Measurements from ENCODE around the gene FBXL4.

FBXL4 gene

DNA sequence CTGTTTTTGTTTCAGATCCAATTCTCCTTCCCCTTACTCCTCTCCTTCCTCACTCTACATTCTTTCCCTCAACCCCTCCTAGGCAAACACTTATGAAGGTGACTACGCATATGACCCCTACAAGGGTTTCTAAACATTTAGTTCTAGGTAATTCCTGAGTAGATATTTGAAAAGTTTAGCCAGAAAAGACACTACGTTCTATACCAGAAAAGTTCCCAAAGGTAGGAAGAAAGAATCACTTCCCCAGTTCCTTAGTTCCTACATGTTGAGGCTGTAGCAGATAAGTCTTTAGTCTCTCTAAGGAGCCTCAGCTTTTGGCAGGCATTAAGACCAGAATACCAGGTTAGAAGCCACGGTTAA, 101.7 kb downstream of the FBXL4 start:
- peaks cover 28% of the 10 kb centered on the region for H3K4me1 ChIP-seq (ENCODE audit: insufficient read depth, low read length)
- H3K4me3 ChIP-seq (ENCODE audit: low read length) = peak overlapping the region; percentile 99
- H3K36me3 ChIP-seq (ENCODE audit: insufficient read depth, low read length) = peaks cover 69% of the 10 kb centered on the region
- H2AFZ ChIP-seq (ENCODE audit: low read depth, low read length) = no peak overlapping the region
- no peaks in the 10 kb centered on the region for H3K27me3 ChIP-seq (ENCODE audit: insufficient read depth, low read length)
- no peaks in the 10 kb centered on the region for H3K9me3 ChIP-seq (ENCODE audit: low read length)

DNA sequence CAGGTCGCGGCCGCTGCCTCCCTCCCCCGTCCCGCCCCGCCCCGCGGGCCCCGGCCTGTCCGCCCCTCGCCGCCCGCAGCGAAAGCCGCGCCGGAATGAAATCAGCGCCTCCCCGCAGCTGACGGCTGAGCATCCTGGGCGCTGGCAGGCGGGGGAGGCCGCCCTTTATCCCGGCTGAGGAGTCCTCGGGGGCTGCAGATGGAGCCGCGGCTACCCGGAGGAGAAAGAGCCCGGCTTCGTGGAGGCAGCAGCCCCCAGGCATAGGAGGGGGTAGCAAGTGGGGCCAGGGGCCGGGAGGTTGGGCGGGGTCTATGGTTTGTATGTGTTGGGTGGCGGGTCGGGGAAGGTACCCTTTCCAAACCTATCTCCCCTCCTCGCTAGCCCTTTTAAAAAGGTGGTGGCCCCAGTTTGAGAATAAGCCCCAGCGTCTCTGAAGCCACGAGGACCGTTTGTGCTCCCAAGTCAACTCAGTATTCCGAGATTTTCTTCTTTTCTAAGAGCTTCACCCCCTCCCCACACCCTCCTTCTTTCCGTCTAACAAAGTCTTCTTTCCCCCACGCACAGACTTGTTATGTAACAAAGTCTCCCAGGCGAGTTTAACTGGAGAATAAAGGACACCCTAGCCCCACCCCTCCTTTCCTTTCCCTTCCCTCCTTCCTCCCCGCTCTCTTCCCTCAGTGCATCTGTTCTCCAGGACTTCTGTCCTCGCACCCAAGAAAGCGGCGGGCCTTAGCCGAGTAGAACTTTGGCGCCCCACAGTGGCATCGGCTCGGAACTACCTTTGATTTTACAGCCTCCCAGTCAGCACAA, 102.3 kb downstream of the FBXL4 start:
- no peaks in the 10 kb centered on the region for H3K27me3 ChIP-seq (ENCODE audit: insufficient read depth, low read length)
- no peak overlapping the region for H2AFZ ChIP-seq (ENCODE audit: low read depth, low read length)
- peaks cover 75% of the 10 kb centered on the region for H3K36me3 ChIP-seq (ENCODE audit: insufficient read depth, low read length)
- peaks cover 34% of the 10 kb centered on the region for H3K4me1 ChIP-seq (ENCODE audit: insufficient read depth, low read length)
- no peaks in the 10 kb centered on the region for H3K9me3 ChIP-seq (ENCODE audit: low read length)
- H3K4me3 ChIP-seq (ENCODE audit: low read length) = peak overlapping the region; percentile 99

DNA sequence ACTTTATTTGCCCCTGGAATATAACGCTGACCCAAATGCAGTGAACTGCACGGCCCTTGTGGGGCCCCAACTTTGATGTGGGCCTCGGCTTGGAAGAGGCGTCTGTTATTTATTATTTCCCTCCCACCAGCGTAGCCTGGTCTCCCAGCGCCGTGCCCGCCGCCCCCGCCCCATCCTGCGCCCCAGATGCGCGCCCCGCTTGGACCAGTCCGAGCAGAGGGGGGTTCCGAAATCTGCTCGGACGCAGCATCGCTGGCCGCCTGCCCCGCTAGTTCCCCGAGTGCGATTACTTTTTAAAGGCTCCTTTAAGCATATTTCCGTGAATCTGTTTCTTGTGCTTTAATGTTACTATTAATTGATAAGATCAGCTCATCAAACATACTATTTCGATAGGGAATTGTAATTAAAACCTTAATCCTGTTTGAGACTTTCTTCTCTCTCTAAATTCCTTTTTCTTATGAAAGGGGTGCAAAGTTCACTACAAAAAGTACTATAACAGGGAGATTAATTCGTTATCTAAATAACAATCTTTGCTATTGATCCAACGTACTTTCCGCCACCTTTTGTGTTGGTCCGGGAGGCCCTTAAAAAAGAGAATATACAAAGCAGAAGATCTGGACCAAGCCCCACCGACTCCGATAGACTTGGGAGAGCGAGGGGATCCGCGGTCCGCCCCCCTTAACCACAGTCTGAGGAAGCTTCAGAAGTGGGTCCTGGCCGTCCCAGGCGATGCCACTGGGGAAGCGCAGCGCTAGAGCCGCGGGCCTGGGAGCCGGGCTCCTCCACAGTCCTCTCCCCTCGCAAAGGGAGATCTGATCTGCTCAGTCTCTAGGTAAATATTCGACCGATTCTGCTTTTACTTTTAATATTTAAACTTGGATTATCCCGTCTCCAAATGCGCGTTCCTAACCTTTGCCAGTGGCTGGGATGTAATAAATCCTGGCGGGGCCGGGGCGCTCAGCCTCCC, 103.2 kb downstream of the FBXL4 start:
- H3K4me3 ChIP-seq (ENCODE audit: low read length) = peak overlapping the region; percentile 99
- no peak overlapping the region for H2AFZ ChIP-seq (ENCODE audit: low read depth, low read length)
- H3K27me3 ChIP-seq (ENCODE audit: insufficient read depth, low read length) = no peaks in the 10 kb centered on the region
- peaks cover 76% of the 10 kb centered on the region for H3K36me3 ChIP-seq (ENCODE audit: insufficient read depth, low read length)
- H3K4me1 ChIP-seq (ENCODE audit: insufficient read depth, low read length) = peaks cover 38% of the 10 kb centered on the region
- H3K9me3 ChIP-seq (ENCODE audit: low read length) = no peaks in the 10 kb centered on the region

DNA sequence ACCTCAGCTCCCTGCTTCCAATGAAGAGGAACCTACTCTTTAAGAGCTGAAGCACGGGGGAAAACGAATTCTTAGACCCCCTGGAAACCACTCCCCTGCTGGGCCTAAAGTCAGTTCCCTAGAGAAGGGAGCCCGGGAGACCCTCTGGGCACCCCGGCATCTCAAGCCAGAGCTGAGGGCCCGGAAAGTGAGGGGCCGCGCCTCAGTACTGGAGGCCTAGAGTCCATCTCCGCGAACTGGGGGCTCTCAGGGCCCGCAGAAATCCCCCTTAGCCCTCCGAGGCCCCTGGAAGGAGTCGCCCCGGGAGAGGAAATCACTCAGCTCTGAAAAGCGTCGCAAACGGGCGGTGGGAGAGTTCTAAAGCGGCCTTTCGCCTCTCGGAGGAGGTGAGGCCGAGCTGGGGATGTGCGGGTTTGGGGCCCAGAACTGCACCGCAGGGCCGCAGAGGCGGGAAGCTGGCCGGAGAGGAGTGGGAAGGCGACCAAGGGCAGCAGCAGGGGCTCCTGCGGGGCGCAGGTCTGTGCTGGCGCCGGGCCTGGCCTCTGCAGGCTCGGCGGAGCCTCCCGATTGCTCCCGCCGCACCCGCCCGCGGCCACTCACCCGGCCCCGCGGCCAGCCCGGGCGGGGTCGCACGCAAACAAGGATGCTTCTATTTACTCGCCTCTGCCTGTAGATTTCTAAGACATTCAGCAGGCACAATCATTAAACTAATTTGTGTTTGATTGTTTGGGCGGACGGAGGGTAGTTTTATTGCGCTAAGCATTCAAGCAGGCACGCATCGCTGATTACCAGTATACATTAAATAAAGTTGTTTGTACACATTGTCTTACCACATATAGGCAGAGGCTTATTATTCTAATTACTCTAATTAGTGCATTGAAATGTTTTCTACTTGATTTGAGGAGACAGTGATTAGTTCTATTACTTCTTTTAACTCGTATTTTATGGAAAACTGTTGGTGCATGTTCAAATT, 104.2 kb downstream of the FBXL4 start:
- peaks cover 38% of the 10 kb centered on the region for H3K4me1 ChIP-seq (ENCODE audit: insufficient read depth, low read length)
- no peak overlapping the region for H2AFZ ChIP-seq (ENCODE audit: low read depth, low read length)
- H3K4me3 ChIP-seq (ENCODE audit: low read length) = peak overlapping the region; percentile 99
- no peaks in the 10 kb centered on the region for H3K27me3 ChIP-seq (ENCODE audit: insufficient read depth, low read length)
- peaks cover 76% of the 10 kb centered on the region for H3K36me3 ChIP-seq (ENCODE audit: insufficient read depth, low read length)
- H3K9me3 ChIP-seq (ENCODE audit: low read length) = no peaks in the 10 kb centered on the region

DNA sequence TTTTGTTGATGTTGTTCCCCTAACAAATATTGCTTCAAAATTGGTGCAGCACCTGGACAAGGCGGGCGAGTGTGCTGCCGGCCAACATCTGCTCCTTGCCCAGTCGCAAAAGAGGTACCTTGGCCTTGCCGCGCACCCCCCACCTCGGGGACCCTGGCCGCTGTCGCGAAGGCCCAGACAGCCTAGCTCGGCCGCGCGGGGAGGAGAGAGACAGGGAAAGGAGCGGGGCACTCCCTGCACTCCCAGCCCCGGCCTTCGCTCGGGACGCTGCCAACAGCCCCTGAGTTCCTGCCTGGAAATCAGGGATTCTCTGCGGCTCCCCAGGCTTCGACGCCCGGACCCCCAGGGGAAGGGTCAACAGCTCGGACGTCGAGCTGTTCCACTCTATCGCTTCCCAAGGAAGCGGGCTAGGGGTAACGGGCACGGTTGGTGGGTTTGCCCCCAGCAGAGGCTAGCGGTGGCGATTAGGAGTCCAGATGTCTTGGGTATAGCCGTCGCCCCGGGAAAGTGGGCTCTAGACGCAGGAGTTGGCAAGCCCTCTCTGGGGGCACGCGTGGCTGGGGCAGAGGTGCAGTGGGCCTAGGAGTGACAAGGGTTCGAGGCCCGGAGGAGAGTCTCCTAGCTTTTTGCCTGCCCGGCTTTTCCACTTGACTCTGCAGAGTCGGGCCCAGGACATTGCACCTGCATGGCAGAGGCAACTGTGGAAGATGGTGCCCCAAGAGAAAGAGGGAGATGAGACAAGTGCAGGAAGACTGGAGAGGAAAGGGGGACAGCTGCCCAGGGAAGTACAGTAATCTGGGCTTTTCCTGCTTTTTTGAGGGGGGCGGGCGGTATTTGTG, 105.2 kb downstream of the FBXL4 start:
- Histone ChIP-seq H3K9me3 (ENCODE audit: low read length) (no peaks in the 10 kb centered on the region), H3K4me1 (ENCODE audit: insufficient read depth, low read length) (peaks cover 38% of the 10 kb centered on the region), H2AFZ (ENCODE audit: low read depth, low read length) (no peak overlapping the region), H3K4me3 (ENCODE audit: low read length) (peak overlapping the region; percentile 99), H3K27me3 (ENCODE audit: insufficient read depth, low read length) (no peaks in the 10 kb centered on the region), H3K36me3 (ENCODE audit: insufficient read depth, low read length) (peaks cover 77% of the 10 kb centered on the region)

DNA sequence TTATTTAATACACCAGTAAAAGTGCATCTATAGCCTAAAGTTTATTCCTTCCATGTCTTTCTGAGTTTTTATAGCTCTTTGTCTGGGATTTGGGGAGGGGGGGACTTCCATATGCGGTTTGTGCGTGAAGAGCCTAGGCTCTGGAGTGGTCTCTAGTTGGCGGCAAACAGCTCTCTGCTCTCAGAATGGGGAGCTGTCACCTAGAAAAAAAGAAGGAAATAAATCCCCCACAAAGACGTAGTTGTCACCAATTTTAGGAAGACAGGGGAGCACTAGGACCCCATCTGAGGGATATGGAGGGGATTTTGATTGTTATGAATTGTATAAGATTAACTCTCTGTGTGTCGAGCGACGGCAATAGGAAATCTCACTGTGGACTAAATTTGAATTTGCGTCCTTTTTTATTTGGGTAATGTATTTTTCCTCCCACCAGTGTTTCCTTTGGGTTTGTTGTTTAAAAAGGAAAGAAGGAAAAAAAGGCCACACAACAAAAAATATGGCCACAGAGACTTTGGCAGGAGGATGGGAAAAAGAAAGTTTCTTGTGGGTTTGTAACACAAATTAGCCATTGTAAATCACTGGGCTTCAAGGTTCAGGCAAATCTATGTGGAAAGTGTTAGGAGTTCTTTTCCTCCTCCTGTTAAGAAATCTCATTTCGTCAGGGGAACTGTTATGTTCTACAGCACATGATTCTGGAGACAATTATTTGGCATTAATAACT, 106.0 kb downstream of the FBXL4 start:
- Histone ChIP-seq H3K9me3 (ENCODE audit: low read length) (no peaks in the 10 kb centered on the region), H3K27me3 (ENCODE audit: insufficient read depth, low read length) (no peaks in the 10 kb centered on the region), H3K4me1 (ENCODE audit: insufficient read depth, low read length) (peaks cover 38% of the 10 kb centered on the region), H3K4me3 (ENCODE audit: low read length) (peak overlapping the region; percentile 99), H2AFZ (ENCODE audit: low read depth, low read length) (no peak overlapping the region), H3K36me3 (ENCODE audit: insufficient read depth, low read length) (peaks cover 75% of the 10 kb centered on the region)

DNA sequence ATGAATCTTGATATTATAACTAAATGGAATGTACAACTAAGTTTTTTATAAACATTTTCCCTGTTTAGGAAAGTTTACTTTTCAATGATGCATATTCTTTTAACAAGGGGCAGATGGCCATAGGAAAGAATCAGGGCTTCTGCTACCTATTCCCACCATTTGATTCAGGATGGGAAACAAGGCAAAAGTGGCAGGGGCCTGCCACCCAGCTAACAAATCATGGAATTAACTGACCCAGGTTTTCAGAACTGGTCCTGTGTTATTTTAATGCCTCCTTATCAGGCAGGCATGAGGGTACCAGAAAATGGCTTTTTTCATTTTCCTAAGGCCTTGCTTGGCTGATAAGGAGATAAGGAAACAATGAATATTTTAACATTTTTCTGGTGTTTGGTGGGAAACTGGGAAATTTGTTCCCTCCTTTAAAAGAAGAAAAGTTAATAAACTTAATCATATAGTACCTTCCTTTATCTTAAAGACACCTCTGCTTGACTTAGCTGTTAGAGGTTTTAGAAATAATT, 106.7 kb downstream of the FBXL4 start:
- Histone ChIP-seq H3K4me1 (ENCODE audit: insufficient read depth, low read length) (peaks cover 32% of the 10 kb centered on the region), H3K27me3 (ENCODE audit: insufficient read depth, low read length) (no peaks in the 10 kb centered on the region), H2AFZ (ENCODE audit: low read depth, low read length) (no peak overlapping the region), H3K4me3 (ENCODE audit: low read length) (peak overlapping the region; percentile 99), H3K36me3 (ENCODE audit: insufficient read depth, low read length) (peaks cover 74% of the 10 kb centered on the region), H3K9me3 (ENCODE audit: low read length) (no peaks in the 10 kb centered on the region)

DNA sequence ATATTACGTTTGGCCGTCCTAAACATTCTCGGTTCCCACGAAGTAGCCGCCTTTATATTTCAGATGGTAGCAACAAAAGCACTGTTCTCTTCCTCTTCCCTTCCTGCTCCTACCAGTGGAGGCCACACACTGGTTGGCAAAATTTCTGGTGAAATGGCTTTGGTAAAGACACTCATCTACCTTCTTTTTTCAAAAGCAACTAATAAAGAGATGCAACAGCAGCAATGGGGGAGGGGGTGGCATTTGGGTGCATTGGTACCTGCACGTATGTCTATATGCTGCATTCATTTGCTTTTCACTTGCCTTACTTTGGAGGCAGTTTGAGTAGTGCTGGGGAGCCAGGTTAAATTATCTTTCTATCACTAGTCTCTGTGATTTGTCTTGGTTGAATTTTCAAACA, 107.4 kb downstream of the FBXL4 start:
- no peak overlapping the region for H2AFZ ChIP-seq (ENCODE audit: low read depth, low read length)
- H3K9me3 ChIP-seq (ENCODE audit: low read length) = no peaks in the 10 kb centered on the region
- H3K4me1 ChIP-seq (ENCODE audit: insufficient read depth, low read length) = peaks cover 27% of the 10 kb centered on the region
- peak overlapping the region; percentile 99 for H3K4me3 ChIP-seq (ENCODE audit: low read length)
- peaks cover 76% of the 10 kb centered on the region for H3K36me3 ChIP-seq (ENCODE audit: insufficient read depth, low read length)
- no peaks in the 10 kb centered on the region for H3K27me3 ChIP-seq (ENCODE audit: insufficient read depth, low read length)

DNA sequence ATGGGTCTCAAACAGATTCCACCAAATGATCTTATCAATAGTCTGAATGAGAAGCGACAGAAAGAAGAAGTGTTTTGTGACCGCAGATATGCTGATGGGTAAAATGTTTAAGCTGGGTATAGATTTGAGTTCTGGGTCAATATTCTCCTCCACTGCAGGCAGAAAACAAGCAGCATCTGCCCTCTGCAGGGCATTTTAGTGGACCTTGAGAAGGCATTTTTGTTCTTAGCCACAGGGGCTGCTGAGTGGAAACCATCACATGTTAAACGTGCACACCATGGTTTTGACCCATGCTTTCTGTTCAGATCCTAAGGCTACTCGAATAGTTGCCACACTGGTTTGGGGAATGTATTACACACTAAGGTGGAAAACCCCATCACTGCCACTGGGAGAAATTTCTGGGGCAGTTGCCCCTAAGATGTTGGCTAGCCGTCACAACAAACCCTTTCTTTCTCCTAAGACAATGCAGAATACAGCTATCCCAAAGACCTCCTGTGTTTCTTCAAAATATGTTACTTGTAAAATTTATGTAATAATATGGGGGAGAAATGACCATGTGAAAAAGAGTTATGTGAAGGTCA, 107.9 kb downstream of the FBXL4 start:
- H2AFZ ChIP-seq (ENCODE audit: low read depth, low read length) = no peak overlapping the region
- peaks cover 76% of the 10 kb centered on the region for H3K36me3 ChIP-seq (ENCODE audit: insufficient read depth, low read length)
- peak overlapping the region; percentile 99 for H3K4me3 ChIP-seq (ENCODE audit: low read length)
- no peaks in the 10 kb centered on the region for H3K27me3 ChIP-seq (ENCODE audit: insufficient read depth, low read length)
- peaks cover 27% of the 10 kb centered on the region for H3K4me1 ChIP-seq (ENCODE audit: insufficient read depth, low read length)
- no peaks in the 10 kb centered on the region for H3K9me3 ChIP-seq (ENCODE audit: low read length)

DNA sequence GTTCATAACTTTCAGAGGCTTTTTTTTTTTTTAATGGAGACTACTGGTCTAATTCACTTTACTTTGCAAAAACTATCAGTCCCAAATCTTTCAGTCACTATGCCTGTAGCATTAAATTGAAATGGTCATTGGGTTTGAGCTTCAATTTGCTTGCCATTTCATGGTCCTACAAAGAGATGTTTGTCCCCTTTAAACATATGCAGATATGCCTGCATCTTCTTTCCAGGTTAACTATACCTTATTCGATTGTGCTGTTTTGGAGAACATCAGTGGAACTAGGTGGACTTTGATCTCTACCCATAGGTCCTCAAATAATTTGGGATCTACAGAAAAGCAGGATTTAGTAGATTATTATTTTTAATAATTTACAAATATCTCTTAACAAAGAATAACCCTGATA, 108.8 kb downstream of the FBXL4 start:
- H3K4me1 ChIP-seq (ENCODE audit: insufficient read depth, low read length) = peaks cover 27% of the 10 kb centered on the region
- H3K4me3 ChIP-seq (ENCODE audit: low read length) = peak overlapping the region; percentile 99
- H3K36me3 ChIP-seq (ENCODE audit: insufficient read depth, low read length) = peaks cover 70% of the 10 kb centered on the region
- no peak overlapping the region for H2AFZ ChIP-seq (ENCODE audit: low read depth, low read length)
- H3K9me3 ChIP-seq (ENCODE audit: low read length) = no peaks in the 10 kb centered on the region
- no peaks in the 10 kb centered on the region for H3K27me3 ChIP-seq (ENCODE audit: insufficient read depth, low read length)

DNA sequence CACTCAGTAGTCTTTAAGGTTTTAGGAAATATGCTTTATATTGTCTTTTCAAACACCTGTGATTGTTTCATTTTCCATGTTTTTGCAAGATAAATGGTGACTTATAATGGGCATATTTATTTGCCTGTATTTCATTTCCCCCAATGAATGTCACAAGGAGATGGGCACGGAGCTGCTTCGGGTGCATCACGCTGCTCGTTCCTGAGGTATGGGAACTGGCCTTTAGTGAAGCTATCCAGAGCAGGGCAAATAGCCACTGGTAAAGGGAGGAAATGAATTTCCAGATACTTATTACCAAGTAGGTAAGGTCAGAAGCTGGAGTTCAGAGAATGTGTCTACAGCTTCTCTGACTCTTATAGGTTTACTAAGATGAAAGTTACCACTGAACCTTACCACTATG, 109.7 kb downstream of the FBXL4 start:
- no peaks in the 10 kb centered on the region for H3K9me3 ChIP-seq (ENCODE audit: low read length)
- H2AFZ ChIP-seq (ENCODE audit: low read depth, low read length) = no peak overlapping the region
- no peaks in the 10 kb centered on the region for H3K27me3 ChIP-seq (ENCODE audit: insufficient read depth, low read length)
- peak overlapping the region; percentile 99 for H3K4me3 ChIP-seq (ENCODE audit: low read length)
- H3K36me3 ChIP-seq (ENCODE audit: insufficient read depth, low read length) = peaks cover 65% of the 10 kb centered on the region
- peaks cover 26% of the 10 kb centered on the region for H3K4me1 ChIP-seq (ENCODE audit: insufficient read depth, low read length)

All from neuron (in vitro differentiated cells).